GM19035 (cell line): ENCODE measurements around the gene FRMD4A.
A peak's percentile ranks its signal among the peaks of the same experiment; 100 is the strongest.

ENCODE experiments used
- ATAC-seq: cut with Tn5 transposase; IDR thresholded peaks from one replicate; pipeline ENCODE4 v1.9.1; 2021; ENCODE audit not compliant: unreplicated experiment

Gene FRMD4A

DNA sequence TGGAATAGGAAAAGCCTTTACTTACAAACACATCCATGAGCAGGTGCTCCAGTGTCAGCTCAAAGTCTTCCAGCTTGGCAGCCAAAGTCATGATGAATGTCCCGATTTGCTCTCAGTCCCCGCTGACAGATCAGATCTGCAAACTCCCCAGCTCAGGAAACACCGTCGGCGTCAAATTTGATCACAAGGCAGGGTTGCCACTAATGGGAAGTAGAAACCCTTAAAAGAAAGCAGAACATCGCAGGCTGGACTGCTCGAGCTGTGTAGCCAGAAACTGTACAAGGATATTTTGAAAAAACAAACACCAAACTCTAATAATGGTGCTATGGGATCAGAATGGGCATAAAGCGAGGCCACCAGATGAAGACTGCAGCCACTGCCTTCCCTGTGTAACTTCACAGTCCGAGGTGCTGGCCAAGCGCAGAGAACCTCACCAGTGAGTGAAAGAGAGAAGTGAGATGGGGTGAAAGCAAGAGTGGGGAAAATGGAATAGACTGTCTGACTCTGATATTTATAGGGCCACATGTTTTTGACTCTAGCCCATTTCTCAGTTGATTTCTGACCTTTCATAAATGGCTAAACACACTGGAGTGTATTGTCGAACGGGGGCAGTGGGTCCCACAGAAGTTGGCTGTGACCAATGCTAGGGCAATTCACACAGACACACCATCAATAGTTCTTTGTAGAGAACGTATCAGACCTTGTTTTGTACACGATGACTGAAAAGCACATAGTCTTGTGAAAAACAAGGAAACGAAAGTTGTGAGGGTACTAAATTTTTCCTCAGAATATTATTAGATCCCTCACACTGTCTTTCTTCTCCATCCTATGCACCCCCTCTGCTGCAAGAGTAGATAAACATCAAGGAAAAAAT lies 306.2 kb downstream of the FRMD4A start:
- no peak for ATAC-seq

DNA sequence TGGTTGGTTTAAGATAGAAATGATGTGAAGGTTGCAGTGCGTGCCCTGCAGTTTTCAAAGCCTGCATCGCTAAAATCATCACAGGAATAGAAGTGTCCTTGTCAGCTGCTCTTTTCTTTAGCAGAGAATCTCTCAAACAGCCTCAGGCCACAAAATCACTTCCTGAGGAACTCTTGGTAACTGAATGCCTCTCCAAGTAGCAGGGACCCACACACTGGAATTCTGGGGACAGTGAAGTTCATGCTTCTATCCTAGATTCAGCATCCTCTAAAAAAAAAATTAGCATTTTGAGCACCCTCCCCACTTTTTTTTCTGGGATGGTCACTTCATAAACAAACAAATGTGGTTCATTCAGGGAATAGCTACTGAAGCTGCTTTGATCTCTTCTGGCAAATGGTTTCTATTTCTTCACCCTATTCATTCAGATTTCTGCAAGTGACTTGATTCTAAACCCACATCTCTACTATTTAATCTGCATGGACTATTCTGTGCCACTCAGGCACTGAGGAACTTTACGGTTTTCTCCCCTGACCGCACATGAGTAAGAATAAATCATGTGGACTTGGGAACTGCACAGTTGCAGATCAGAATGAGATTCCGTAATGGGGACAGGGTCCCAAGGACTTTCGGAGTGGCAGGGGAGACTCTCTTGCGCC lies 306.9 kb downstream of the FRMD4A start:
- no peak for ATAC-seq

DNA sequence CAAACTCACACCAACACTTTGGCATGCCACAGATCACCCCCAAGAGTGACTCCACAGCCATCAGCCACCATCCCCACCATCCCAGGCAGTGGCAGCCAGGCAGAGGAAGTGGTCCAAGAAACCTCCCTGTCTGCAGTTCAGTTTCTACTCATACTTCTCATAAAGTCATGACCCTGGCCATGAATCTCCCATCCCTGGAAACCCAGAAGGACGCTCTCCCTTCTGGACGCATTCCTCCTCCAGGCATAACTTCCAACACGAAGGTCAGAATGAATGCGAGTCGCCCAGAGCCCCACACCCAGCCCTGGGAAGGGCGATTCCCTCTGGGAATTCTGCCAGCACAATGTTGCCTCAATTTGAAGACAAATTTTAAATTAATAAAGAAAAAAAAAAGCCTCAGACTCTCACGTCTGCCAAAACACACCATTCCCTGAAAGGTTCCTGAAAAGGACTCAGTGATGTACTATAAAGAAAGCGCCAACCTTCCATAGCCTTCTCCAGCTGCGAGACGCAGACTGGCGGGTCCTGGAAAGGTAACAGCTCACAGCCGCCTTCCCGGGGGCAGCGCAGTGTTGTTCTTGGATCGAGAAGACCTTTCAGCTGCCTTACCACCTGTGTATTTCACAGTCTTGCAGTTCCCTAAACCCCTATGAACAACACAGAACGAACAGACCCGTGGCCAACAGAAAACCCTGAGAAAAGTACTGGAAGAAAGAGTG lies 307.6 kb downstream of the FRMD4A start:
- ATAC-seq = no peak

GRCh38 chr10:14022052-14022451 lies 308.7 kb downstream of the FRMD4A start:
- ATAC-seq = no peak

GRCh38 chr10:14020037-14020664 lies 310.6 kb downstream of the FRMD4A start:
- ATAC-seq = no peak

- no peak for ATAC-seq
These were observed 313.3 kb downstream of the FRMD4A start for GRCh38 chr10:14017467-14017866.

DNA sequence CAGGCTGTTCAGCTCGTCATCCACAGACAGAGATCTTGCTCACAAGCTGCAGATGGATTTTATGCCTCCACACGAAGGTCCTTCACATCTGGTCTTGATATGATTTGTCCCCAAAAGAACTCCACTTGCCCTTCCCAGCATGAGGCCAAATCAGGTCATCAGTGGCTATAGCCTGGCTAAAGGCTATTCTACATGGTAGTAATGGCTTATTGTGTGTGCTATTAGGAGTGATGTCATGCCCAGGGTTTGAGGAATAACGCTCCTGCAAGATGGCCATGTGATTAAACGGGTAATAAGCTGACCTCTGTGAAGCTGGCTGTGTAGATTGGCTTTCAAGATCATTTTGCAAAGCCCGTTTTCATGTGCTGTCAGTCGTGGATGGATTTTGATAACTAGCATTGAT lies 313.8 kb downstream of the FRMD4A start:
- no peak for ATAC-seq

GRCh38 chr10:14016011-14016536 lies 314.6 kb downstream of the FRMD4A start:
- no peak for ATAC-seq

GRCh38 chr10:14014423-14014822 lies 316.3 kb downstream of the FRMD4A start:
- no peak for ATAC-seq

DNA sequence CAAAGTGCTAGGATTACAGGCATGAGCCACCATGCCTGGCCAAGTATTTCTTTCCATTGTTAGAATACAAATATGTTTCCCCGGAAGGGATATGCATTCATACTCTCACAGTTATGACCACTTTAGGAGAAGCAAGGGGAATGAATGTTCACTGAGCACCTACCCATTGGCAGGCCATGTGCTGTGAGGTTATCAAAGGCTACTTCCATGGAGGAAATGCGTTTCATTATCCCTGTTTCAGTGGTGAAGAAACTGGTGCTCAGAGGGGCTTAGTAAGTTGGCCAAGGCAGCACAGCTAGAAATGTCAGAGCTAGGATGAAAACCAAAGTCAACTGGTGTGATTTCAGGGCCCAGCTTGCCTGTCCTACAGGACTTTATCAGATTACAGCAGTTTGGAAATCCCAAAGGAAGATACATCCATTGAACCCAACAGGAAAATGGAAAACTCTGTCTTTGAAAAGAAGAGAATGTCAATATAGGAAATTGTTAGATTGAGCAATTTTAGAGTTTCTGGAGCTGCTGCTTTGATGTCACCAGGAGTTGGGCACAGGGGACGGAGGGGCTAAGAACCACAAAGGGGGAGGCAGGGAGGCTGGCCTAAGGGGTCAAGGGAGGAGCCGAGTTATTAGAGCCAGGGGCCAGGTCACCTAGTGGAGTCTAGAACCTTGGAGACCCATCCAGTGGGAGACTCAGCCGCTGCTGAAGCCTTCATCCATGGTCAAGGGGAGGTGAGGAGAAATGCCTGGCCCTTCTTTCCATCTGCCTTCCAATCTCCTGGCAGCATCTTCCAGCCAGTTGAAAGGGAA lies 319.8 kb downstream of the FRMD4A start:
- ATAC-seq = no peak

DNA sequence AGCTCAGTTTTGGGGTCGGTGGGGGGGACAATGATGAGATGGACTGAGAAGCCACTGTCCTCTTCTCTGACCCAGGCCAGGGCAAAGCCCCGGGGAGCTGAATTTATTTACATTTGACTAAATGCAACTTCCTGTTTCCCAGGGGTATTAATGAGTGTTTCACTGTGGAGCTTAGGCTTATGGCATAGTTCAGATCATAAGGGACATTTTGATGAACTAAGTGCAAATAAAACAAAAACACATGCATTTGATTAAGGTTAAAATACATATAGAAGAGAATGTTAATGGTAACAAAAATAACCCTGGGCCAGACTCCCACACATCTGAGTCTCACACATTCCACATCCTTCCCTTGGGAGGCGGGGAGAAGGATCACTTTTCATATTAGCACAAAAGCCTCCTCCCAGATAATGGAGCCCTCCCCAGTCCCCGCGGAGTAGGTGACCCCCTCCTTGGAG lies 320.6 kb downstream of the FRMD4A start:
- peak; percentile 13 for ATAC-seq

DNA sequence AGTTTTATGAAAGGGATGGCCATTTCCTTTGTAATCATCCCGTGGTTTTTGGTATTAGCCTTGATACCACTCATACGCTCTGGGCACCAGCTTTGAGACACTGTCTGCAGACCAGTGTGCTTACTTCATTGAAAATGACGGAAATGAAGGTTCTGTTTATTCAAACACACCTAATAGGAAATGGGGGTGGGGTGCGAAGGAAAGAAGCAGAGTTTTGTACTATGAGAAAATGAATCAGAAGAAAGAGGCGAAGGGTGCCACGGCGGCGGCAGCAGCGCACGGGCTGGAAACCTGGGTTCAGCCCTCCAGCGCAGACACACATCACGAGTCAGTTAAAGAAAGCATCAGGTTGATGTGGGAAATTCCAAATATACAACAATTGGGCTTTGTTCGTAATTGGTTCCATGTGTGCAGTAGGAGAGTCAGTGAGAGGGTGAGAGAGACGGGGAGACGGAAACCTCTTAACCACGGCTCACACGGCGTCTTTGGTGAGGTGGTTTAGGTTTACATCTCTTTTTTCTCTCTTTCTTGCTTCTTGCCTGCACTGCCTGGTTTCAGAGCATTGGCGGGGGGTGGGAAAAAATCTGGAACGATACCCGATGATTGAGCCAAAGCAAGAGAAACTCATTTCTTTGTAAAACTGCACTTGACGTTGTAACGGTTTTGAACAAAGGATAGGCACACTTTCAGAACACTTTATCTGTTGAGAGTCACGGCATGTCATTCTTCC lies 321.2 kb downstream of the FRMD4A start:
- peak; percentile 55 for ATAC-seq

GRCh38 chr10:14008740-14009080 lies 322.0 kb downstream of the FRMD4A start:
- no peak for ATAC-seq

GRCh38 chr10:14004536-14004935 lies 326.2 kb downstream of the FRMD4A start:
- ATAC-seq = no peak

DNA sequence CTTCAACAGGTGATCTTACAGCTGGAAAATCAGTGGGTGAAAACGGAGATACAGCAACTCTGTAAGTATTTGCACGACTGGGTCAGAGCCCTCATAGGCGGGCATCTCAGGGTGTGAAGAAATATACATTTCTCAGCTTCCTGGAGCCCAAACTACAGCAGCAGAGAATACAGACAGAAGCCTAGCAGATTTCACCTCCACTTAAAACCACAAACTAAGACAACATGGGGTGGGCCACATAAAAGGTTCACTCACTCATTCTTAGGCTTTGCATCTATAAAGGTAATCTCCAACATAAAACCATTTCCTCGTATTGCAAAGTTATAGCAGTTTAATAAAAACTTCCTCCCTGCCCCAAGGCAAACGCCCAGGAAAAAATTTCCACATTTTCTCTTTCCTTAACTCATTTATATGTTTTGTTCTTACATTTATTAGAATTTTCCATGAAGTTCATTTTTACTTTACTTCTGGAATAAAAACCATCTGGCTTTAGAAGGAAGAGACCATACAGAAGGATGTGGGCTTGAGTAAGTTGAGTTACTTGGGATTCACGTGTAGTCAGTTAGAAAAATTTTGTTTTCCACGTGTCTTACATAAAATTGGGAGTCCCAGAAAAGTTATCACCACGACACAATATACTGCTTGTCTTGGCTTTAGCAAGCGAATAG lies 327.1 kb downstream of the FRMD4A start:
- ATAC-seq = no peak

DNA sequence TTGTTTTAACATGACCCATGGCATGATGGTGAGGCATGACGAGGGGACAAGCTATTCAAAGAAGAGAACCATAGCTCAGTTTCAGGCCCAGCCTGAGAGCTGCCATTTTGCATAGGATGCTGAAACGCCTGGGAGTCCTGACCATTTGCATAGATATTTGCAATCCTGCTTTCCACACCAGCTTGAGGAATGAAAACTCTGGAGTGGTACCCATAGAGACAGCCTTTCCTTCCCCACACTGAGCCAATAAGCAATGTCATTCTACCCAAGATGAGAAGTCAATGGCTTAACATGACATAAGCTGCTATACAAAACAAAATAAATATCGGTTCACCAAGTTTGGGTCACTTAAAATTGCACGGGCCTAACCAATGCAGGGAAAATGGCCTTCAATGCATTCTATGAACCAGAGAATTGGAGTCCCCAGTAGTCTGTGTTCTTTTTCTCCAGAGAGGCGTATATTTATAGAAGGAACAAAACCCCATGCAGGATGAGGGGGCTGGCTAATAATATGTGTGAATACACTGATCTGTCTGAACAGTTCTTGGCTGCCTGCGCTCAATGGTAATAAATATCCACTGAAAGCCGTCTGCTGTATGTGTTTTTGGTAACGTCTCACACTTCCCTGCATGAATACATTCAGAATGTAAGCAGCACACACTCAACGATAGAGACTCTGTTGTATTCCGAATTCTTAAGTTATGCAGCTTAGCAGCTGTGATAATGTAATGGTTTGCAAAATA lies 329.3 kb downstream of the FRMD4A start:
- no peak for ATAC-seq

DNA sequence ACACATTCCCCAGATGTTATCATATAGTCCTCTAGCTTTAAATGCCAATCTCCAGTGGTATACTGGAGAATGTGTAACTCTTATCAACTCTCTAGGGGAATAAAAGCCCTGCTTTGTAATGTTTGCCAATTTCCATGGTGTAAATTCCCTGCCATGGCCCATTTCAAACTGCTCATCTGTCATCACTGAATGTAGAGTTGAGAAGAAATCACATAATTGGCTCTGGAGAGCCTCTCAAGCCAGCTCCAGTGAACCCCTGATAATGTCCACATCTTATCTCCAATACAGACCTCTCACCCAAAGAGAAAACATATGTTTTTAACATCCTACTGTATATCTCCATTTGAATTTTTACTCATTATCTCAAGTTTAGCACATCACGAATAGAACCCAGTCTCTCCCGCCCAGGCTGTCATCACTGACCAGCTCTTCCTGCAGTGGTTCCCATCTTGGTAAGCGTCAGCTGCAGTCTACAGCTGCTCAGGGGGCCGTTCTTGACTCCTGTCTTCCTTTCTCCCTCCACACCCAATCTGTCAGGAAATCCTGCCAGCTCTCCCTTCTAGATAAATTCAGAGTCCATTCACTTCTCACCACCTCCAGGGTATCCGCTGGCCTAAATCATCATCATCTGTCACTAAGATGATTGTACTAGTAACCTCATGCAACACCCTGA lies 332.4 kb downstream of the FRMD4A start:
- ATAC-seq = no peak

DNA sequence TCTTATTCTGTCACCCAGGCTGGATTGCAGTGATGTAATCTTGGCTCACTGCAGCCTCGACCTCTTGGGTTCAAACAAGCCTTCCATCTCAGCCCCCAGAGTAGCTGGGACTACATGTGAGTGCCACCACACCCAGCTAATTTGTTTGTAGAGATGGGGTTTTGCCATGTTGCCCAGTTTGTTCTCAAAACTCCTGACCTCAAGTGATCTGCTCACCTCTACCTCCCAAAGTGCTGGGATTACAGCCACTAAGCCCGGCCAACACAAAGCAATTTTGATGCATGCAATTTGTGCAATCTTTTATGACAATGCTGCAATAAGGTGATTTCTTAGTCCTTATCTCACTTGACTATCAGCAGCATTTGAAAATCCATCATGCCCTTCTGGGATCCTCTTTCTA lies 333.1 kb downstream of the FRMD4A start:
- ATAC-seq = no peak
